DND-41 (cell line): ENCODE measurements around the gene TIMM10B.

Source experiments
- CTCF ChIP-seq: IDR thresholded peaks from 2 replicates; pipeline ENCODE4 v1.5.1; 2012; ENCODE audit warnings: borderline replicate concordance, low read length, moderate library complexity, mild to moderate bottlenecking; ENCODE audit not compliant: poor library complexity, severe bottlenecking; ENCODE audit errors: extremely low read depth
- EZH2 ChIP-seq: IDR thresholded peaks from 3 replicates; pipeline ENCODE4 v1.6.1; 2012; ENCODE audit warnings: borderline replicate concordance, low read depth, mild to moderate bottlenecking, moderate library complexity, low read length, inconsistent platforms; ENCODE audit not compliant: severe bottlenecking

GRCh38 chr11:6440906-6441358, 40.4 kb upstream of the TIMM10B start, which contains the start of gene HPX:
- TF ChIP-seq CTCF (no peak), EZH2 (no peak)
